IPS-18a (cell line): ENCODE measurements around the gene ATM.
"Not testable (repeated sequence)": the region's sequence is repeated elsewhere in the genome, so short reads cannot be mapped to it uniquely, and the experiment has no call there.

ENCODE experiments used
- H3K27ac ChIP-seq: one replicate; pipeline ENCODE4 v1.5.1; 2013; ENCODE audit warnings: low read length
- H3K27me3 ChIP-seq: one replicate; pipeline ENCODE4 v1.6.1; 2013; ENCODE audit warnings: mild to moderate bottlenecking, low read length; ENCODE audit not compliant: control insufficient read depth, insufficient read depth
- H3K36me3 ChIP-seq: one replicate; pipeline ENCODE4 v1.6.1; 2013; ENCODE audit warnings: low read depth, low read length; ENCODE audit not compliant: control insufficient read depth
- H3K4me1 ChIP-seq: one replicate; pipeline ENCODE4 v1.6.1; 2013; ENCODE audit warnings: low read depth, low read length; ENCODE audit not compliant: control insufficient read depth
- H3K4me3 ChIP-seq: one replicate; pipeline ENCODE4 v1.5.1; 2013; ENCODE audit warnings: low read length
- H3K9ac ChIP-seq: one replicate; pipeline ENCODE4 v1.6.1; 2013; ENCODE audit warnings: mild to moderate bottlenecking, low read length, moderate library complexity
- H3K9me3 ChIP-seq: one replicate; pipeline ENCODE4 v1.6.1; 2013; ENCODE audit warnings: low read depth, low read length; ENCODE audit not compliant: control insufficient read depth

The ATM gene

DNA sequence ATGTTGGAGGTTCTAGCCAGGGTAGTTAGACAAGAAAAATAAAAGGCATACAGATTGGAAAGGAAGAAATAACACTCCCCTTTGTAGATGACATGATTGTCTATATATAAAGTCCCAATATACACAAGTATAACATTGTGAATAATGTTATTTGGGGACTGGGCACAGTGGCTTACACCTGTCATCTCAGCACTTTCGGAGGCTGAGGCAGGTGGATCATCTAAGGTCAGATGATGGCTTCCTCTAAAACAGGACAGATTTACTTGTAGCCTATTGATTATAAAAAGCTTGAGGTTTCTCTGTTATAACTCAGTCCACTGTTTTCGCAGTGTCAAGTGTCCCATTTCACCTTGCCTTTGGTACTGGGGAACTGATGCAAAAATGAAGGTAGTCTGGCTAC is 19.6 kb downstream of the ATM start:
- Histone ChIP-seq H3K27ac (no peak overlapping the region), H3K36me3 (peaks cover 16% of the 10 kb centered on the region), H3K4me3 (no peak overlapping the region), H3K27me3 (no peaks in the 10 kb centered on the region), H3K9ac (no peak overlapping the region), H3K4me1 (no peaks in the 10 kb centered on the region), H3K9me3 (no peaks in the 10 kb centered on the region)

DNA sequence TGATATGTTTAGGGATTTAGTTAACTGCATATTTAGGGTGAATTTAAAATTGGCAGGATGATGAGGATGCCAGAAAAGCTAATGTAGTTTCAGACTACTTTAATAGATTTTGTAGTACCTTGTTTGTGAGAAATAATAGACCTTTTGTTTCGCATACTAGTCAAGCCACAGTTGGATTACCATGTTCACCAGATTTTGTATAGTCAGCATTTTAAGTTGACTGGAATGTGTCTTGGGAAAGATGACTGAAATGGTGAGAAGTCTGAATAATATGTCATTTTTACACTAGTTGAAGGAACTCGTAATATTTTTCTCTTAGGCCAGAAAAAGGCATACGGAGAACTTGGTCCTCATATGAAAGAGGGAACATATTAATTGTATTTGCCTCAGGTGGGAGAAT is 23.4 kb downstream of the ATM start:
- no peak overlapping the region for H3K4me3 ChIP-seq
- H3K4me1 ChIP-seq = no peaks in the 10 kb centered on the region
- H3K27ac ChIP-seq = no peak overlapping the region
- peaks cover 41% of the 10 kb centered on the region for H3K36me3 ChIP-seq
- H3K9me3 ChIP-seq = no peaks in the 10 kb centered on the region
- H3K9ac ChIP-seq = no peak overlapping the region
- no peaks in the 10 kb centered on the region for H3K27me3 ChIP-seq

DNA sequence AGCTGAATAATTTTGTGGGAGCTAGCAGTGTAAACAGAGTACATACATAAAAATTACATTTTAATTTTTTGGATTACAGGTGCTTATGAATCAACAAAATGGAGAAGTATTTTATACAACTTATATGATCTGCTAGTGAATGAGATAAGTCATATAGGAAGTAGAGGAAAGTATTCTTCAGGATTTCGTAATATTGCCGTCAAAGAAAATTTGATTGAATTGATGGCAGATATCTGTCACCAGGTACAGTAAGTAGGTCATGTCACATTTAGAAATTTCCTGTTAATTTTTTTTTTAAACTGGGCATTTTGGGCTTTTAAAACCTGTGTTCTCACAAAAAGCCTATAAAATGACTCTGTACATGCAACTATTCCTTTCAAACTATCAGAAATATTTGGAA is 24.0 kb downstream of the ATM start:
- peaks cover 44% of the 10 kb centered on the region for H3K36me3 ChIP-seq
- H3K4me3 ChIP-seq = no peak overlapping the region
- no peaks in the 10 kb centered on the region for H3K27me3 ChIP-seq
- no peaks in the 10 kb centered on the region for H3K9me3 ChIP-seq
- no peak overlapping the region for H3K9ac ChIP-seq
- H3K27ac ChIP-seq = no peak overlapping the region
- H3K4me1 ChIP-seq = no peaks in the 10 kb centered on the region

DNA sequence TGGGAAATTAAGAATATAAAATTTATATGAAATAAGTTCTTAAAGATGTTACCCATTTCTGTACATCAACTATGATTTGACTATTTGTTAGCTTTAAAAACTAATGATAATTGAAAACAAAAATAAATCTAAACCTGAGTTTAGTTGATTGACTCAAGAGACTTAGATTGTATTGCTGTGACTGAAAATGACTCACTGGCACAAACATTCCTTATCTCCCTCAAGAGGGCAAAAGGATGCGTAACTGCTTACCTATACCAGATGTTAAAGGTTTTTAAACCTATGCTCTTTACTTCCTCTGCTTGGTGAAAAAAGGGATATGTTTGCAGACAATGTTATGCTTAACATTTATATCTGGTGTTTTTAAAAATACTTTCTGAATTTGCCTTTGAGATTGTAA is 30.3 kb downstream of the ATM start:
- H3K4me3 ChIP-seq = no peak overlapping the region
- peaks cover 73% of the 10 kb centered on the region for H3K36me3 ChIP-seq
- no peaks in the 10 kb centered on the region for H3K9me3 ChIP-seq
- H3K27ac ChIP-seq = no peak overlapping the region
- H3K9ac ChIP-seq = no peak overlapping the region
- no peaks in the 10 kb centered on the region for H3K4me1 ChIP-seq
- no peaks in the 10 kb centered on the region for H3K27me3 ChIP-seq

DNA sequence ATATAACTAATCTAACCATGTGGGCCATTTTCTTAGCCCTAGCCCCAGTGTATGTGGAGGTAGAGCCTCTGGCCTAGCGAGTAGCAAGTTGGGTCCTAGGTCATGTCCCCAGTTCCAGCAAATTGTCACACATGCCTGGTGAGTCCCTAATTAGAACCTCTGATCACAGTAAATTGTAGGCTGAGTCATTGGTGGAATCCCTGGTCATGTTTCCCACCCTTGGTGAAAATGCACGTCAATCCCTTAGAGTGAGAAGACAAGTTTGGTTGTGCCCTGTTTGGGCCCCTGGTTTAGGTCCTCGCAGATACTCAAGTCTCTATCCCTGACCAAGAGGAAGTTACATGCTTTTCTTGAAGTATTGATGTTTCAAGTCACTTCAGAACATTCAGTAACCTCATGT is 46.7 kb downstream of the ATM start:
- Histone ChIP-seq H3K4me3 (no peak overlapping the region), H3K9ac (no peak overlapping the region), H3K4me1 (no peaks in the 10 kb centered on the region), H3K9me3 (no peaks in the 10 kb centered on the region), H3K27ac (no peak overlapping the region), H3K36me3 (peaks cover 39% of the 10 kb centered on the region), H3K27me3 (no peaks in the 10 kb centered on the region)

DNA sequence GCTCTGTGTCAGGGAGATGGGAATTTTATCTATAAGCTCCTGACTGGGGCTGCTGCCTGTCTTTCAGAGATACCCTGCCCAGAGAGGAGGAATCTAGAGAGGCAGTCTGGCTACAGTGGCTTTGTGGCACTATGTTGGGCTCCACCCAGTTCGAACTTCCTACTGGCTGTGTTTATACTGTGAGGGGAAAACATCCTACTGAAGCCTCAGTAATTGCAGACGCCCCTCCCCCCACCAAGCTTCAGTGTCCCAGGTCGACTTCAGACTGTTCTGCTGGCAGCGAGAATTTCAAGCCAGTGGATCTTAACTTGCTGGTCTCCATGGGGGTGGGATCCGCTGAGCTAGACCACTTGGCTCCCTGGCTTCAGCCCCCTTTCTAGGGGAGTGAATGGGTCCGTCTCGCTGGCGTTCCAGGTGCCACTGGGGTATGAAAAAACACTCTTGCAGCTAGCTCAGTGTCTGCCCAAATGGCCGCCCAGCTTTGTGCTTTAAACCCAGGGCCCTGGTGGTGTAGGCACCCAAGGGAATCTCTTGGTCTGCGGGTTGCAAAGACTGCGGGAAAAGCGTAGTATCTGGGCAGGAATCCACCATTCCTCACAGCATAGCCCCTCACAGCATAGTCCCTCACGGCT is 54.2 kb downstream of the ATM start:
- H3K36me3 ChIP-seq = peaks cover 45% of the 10 kb centered on the region
- H3K27ac ChIP-seq, H3K4me1 ChIP-seq, H3K9me3 ChIP-seq, H3K4me3 ChIP-seq, H3K9ac ChIP-seq, H3K27me3 ChIP-seq: not testable (repeated sequence)

DNA sequence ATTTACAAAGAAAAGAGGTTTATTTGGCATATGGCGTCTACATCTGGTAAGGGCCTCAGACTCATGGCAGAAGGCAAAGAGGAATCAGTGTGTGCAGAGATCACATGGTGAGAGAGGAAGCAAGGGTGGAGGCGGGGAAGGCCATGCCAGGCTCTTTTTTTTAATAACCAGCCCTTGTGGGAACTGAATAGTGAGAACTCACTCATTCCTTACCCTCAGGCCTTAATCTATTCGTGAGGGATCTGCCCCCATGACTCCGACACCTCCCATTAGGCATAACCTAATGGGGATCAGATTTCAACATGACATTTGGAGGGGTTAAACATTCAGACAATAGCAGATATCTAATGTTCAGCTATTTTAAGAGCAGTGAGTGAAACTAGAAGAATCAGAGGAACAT is 55.7 kb downstream of the ATM start:
- no peaks in the 10 kb centered on the region for H3K4me1 ChIP-seq
- no peak overlapping the region for H3K4me3 ChIP-seq
- no peak overlapping the region for H3K9ac ChIP-seq
- H3K27ac ChIP-seq = no peak overlapping the region
- H3K36me3 ChIP-seq = peaks cover 44% of the 10 kb centered on the region
- H3K27me3 ChIP-seq = no peaks in the 10 kb centered on the region
- H3K9me3 ChIP-seq = no peaks in the 10 kb centered on the region

DNA sequence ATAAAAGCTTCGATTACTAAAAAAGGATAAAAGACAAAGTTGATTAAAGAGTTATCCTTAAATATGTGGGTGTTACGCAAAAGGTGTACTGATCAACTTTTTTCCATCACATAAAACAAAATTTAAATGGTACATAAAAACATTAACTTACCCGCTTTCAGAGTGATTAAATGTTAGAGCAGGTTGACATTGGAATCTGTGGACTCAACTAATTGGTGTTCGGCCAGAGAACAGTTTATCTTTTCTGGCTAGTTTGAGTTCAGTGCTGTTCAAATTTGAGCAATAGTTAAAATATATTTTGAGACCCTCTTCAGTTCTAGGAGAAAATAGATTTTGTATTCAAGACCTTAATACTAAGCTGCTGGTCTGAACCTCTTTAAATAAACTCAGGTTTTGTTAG is 56.1 kb downstream of the ATM start:
- H3K9ac ChIP-seq = no peak overlapping the region
- H3K27me3 ChIP-seq = no peaks in the 10 kb centered on the region
- no peaks in the 10 kb centered on the region for H3K9me3 ChIP-seq
- no peak overlapping the region for H3K4me3 ChIP-seq
- H3K36me3 ChIP-seq = peaks cover 47% of the 10 kb centered on the region
- no peaks in the 10 kb centered on the region for H3K4me1 ChIP-seq
- no peak overlapping the region for H3K27ac ChIP-seq

DNA sequence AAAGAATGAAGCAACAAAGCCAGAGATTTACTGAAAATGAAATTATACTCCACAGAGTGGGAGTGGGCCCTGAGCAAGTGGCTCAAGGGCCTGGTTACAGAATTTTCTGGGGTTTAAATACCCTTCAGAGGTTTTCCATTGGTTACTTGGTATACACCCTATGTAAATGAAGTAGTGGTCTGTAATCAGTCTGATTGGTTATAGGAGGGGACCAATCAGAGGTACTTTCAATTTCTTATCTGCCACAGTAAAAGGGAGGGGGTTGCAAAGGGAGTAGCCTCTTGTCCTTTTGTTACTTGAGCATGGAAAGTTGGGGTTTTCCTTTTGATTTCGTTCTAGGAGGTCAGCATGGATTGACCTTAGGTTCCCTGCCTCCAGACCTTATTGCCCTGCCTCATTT is 63.5 kb downstream of the ATM start:
- peaks cover 52% of the 10 kb centered on the region for H3K36me3 ChIP-seq

DNA sequence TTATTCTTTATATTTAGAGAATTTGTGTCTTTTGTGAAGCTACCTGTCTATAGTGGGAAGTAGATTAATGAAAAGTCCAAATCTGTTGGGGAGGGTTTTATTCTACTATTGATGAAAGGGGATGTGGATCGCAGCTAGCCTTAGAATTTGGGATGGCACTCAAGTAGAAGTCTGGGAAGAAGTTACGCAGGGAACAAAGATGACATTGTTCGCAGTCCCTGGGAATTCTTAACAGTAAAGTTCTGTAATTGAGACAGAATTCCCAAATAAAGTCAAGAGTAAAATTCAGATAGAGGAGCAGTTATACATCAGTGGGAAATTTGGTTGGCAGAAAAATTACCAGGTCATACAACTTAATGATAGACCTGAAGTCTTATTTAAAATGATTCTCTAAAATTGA is 64.1 kb downstream of the ATM start:
- peaks cover 54% of the 10 kb centered on the region for H3K36me3 ChIP-seq
- no peaks in the 10 kb centered on the region for H3K27me3 ChIP-seq
- H3K9ac ChIP-seq = no peak overlapping the region
- H3K27ac ChIP-seq = no peak overlapping the region
- H3K4me3 ChIP-seq = no peak overlapping the region
- H3K4me1 ChIP-seq = no peaks in the 10 kb centered on the region
- no peaks in the 10 kb centered on the region for H3K9me3 ChIP-seq

More for the DNA sequence above, 63.5 kb downstream of the ATM start:
- Histone ChIP-seq H3K9ac (no peak overlapping the region), H3K27me3 (no peaks in the 10 kb centered on the region), H3K4me1 (no peaks in the 10 kb centered on the region), H3K27ac (no peak overlapping the region), H3K9me3 (no peaks in the 10 kb centered on the region), H3K4me3 (no peak overlapping the region)

DNA sequence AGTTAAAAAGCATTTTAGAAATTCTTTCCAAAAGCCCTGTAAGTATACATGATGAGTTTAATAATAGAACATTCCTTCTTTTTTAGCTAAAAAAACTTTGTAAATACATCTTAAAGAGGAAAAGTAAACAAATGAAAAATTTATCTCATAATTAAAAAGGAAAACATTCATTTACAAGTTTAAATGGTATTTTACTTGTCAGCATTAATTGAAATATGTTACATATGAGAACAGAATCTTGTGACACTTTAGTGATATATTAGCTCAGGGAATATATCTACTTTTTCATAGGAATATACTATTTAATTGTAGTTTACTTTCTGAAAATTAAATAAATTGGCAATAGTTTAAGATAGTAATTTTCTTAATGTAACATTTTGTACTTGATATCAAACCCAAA is 66.2 kb downstream of the ATM start:
- not testable (repeated sequence) for H3K9ac ChIP-seq, H3K4me3 ChIP-seq, H3K9me3 ChIP-seq, H3K27ac ChIP-seq, H3K27me3 ChIP-seq, H3K4me1 ChIP-seq
- peaks cover 52% of the 10 kb centered on the region for H3K36me3 ChIP-seq

DNA sequence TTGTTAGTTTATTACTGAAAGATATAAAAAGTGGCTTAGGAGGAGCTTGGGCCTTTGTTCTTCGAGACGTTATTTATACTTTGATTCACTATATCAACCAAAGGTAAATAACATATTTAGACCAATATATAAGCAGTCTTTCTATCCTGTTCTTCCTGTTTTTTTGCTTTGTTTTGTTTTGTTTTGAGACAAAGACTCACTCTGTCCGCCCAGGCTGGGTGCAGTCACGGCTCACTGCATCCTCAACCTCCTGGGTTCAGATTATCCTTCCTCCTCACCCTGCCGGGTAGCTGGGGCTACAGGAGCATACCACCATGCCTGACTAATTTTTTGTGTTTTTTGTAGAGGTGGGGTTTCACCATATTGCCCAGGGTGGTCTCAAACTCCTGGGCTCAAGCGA is 66.8 kb downstream of the ATM start:
- H3K9ac ChIP-seq = no peak overlapping the region
- H3K9me3 ChIP-seq = no peaks in the 10 kb centered on the region
- no peak overlapping the region for H3K4me3 ChIP-seq
- no peak overlapping the region for H3K27ac ChIP-seq
- H3K4me1 ChIP-seq = no peaks in the 10 kb centered on the region
- H3K27me3 ChIP-seq = no peaks in the 10 kb centered on the region
- H3K36me3 ChIP-seq = peaks cover 49% of the 10 kb centered on the region
